A673 (cell line): ENCODE data around the gene ERC1. TPM values are rescaled to one million over a fixed set of nuclear protein-coding genes. Genes with fewer than 3 reads are reported as not detected.

ENCODE experiments used
- BruUV-seq: library from RNA; stranded (reverse); fragments of 400-500 nt; replicated peaks from 2 replicates; lab custom pipeline; 2021; lab: Mats Ljungman, UMichigan
- CTCF ChIA-PET: fragments of 300-600 bp; sonication (Branson Sonifier 250); formaldehyde crosslinking; loops from one replicate; lab custom pipeline; 2022; ENCODE audit warnings: antibody characterized with exemption; lab: Charles Lee
- POLR2A ChIA-PET: fragments of 300-600 bp; sonication (Branson Sonifier 250); formaldehyde crosslinking; loops from one replicate; lab custom pipeline; 2022; ENCODE audit warnings: antibody characterized with exemption; ENCODE audit not compliant: low non-redundant PET; lab: Charles Lee
- DNase-seq: peaks from one replicate; pipeline ENCODE4 v3.0.0-alpha.2; 2015; ENCODE audit warnings: low spot score
- H3K27ac ChIP-seq: fragments of 200-600 bp; sonication (generic); 2 replicates; pipeline ENCODE4 v1.5.1; 2016; ENCODE audit warnings: mixed run types, low read depth, mild to moderate bottlenecking, mixed read lengths, antibody characterized with exemption, low read length; ENCODE audit not compliant: poor library complexity, severe bottlenecking
- H3K27me3 ChIP-seq: fragments of 200-600 bp; sonication (generic); replicated peaks from 2 replicates; pipeline ENCODE4 v1.6.1; 2017; ENCODE audit warnings: mixed run types, low read depth, mild to moderate bottlenecking, mixed read lengths, antibody characterized with exemption, low read length; ENCODE audit not compliant: insufficient read depth, poor library complexity
- H3K36me3 ChIP-seq: fragments of 200-600 bp; sonication (generic); 2 replicates; pipeline ENCODE4 v1.6.1; 2016; ENCODE audit warnings: mixed run types, mild to moderate bottlenecking, mixed read lengths, antibody characterized with exemption, low read length; ENCODE audit not compliant: insufficient read depth, poor library complexity, severe bottlenecking
- H3K4me1 ChIP-seq: fragments of 200-600 bp; sonication (generic); 2 replicates; pipeline ENCODE4 v1.6.1; 2017; ENCODE audit warnings: mixed run types, mild to moderate bottlenecking, mixed read lengths, antibody characterized with exemption, low read length; ENCODE audit not compliant: insufficient read depth, poor library complexity, severe bottlenecking
- H3K4me3 ChIP-seq: fragments of 200-600 bp; sonication (generic); 2 replicates; pipeline ENCODE4 v1.5.1; 2016; ENCODE audit warnings: low read depth, mixed run types, mild to moderate bottlenecking, mixed read lengths, low read length; ENCODE audit not compliant: poor library complexity, severe bottlenecking
- H3K9me3 ChIP-seq: fragments of 200-600 bp; sonication (generic); 2 replicates; pipeline ENCODE4 v1.6.1; 2016; ENCODE audit warnings: mixed run types, low read depth, mild to moderate bottlenecking, mixed read lengths, antibody characterized with exemption, low read length; ENCODE audit not compliant: poor library complexity, severe bottlenecking
- CTCF ChIP-seq: fragments of 300-800, 200-600 bp; sonication (generic); conservative IDR thresholded peaks from 2 replicates; pipeline ENCODE4 v1.5.1; 2017; ENCODE audit warnings: low read depth, mild to moderate bottlenecking, antibody characterized with exemption, low read length, moderate library complexity, mixed read lengths
- EZH2 ChIP-seq: fragments of 200-600 bp; sonication (generic); IDR thresholded peaks from 2 replicates; pipeline ENCODE4 v1.6.1; 2017; ENCODE audit warnings: borderline replicate concordance, low read depth, mild to moderate bottlenecking, mixed read lengths, antibody characterized with exemption, low read length; ENCODE audit not compliant: poor library complexity, severe bottlenecking
- intact Hi-C: fragments of 100-400 bp; cut with micrococcal nuclease; formaldehyde crosslinking; loops from one replicate; pipeline ENCODE4 v1.10.0; 2022; ENCODE audit not compliant: unreplicated experiment
- total RNA-seq: library from RNA; stranded (reverse); gene quantifications from 2 replicates; pipeline ENCODE4 v1.2.3, GENCODE V29; 2021

ERC1 gene
- total RNA-seq, 1 experiment from 2014 or later: 60.7 TPM

- Histone ChIP-seq H3K4me1 (no peaks in the 10 kb centered on the region), H3K4me3 (no peak overlapping the region), H3K27me3 (no peaks in the 10 kb centered on the region), H3K36me3 (no peaks in the 10 kb centered on the region), H3K27ac (no peak overlapping the region), H3K9me3 (peaks cover 7% of the 10 kb centered on the region)
- intact Hi-C loops: no loop called here
- ChIA-PET CTCF (no interaction called here), POLR2A (no interaction called here)
- no peak for TF ChIP-seq EZH2
- no peak for TF ChIP-seq CTCF
- DNase-seq: no peak
- no TSS peak for BruUV-seq
Observed at GRCh38 chr12:1421091-1421846, 430.2 kb downstream of the ERC1 start.

GRCh38 chr12:1422604-1423315 lies 431.7 kb downstream of the ERC1 start:
- Histone ChIP-seq H3K27ac (no peak overlapping the region), H3K4me3 (no peak overlapping the region), H3K36me3 (no peaks in the 10 kb centered on the region), H3K9me3 (peaks cover 7% of the 10 kb centered on the region), H3K27me3 (no peaks in the 10 kb centered on the region), H3K4me1 (no peaks in the 10 kb centered on the region)
- no peak for DNase-seq
- TF ChIP-seq EZH2 (no peak), CTCF (no peak)
- intact Hi-C loops: no loop called here
- POLR2A ChIA-PET: interaction anchor here (0.6 kb wide), 1 partner anchor 9 kb away, joined by 3 read pairs; no protein-coding TSS in a partner anchor
- CTCF ChIA-PET: interaction anchor here (0.6 kb wide), 1 partner anchor 125 kb away, joined by 3 read pairs; no protein-coding TSS in a partner anchor
- no TSS peak for BruUV-seq

GRCh38 chr12:1424674-1425395 lies 433.8 kb downstream of the ERC1 start:
- POLR2A ChIA-PET: interaction anchor here (0.9 kb wide), 1 partner anchor 332 kb away, joined by 3 read pairs; no protein-coding TSS in a partner anchor
- TF ChIP-seq CTCF (no peak), EZH2 (no peak)
- Histone ChIP-seq H3K4me1 (no peaks in the 10 kb centered on the region), H3K36me3 (no peaks in the 10 kb centered on the region), H3K4me3 (no peak overlapping the region), H3K27me3 (no peaks in the 10 kb centered on the region), H3K9me3 (peaks cover 7% of the 10 kb centered on the region), H3K27ac (no peak overlapping the region)
- CTCF ChIA-PET: no interaction called here
- DNase-seq: no peak
- intact Hi-C loops: no loop called here
- BruUV-seq: no TSS peak
